Measurements from ENCODE around the gene PPP1R2. TPM values are rescaled to one million over a fixed set of nuclear protein-coding genes. Genes with fewer than 3 reads are reported as not detected.

The PPP1R2 gene
- total and polyA plus RNA-seq, 4 donors, result 26.2 to 77.0 (median 46.5) TPM

DNA sequence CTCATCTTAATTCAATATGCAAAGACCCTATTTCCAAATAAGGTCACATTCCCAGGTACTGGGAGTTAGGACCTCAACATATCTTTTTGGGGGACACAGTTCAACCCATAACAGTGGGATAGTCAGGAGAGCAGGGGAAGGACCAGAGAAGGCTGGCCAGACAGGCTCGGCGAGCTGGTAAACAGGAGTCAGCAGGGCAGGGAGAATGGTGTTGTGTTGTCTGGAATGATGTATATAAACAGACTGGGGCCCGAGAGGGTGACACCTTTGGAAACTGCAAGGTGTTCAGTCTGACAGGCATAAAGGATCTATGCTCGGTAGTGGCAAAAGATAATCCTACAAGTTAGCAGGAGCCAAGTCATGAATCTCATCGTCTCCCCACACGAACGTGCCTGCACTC, 10.1 kb upstream of the PPP1R2 start:
- TF ChIP-seq CTCF (IDR thresholded peaks at IDR 0.05; ENCODE audit: control extremely low read depth, extremely low read depth), result no peak
- H3K27me3 ChIP-seq (ENCODE audit: control insufficient read depth in 3 of 3, insufficient read depth in 3 of 3, low read length in 2 of 3), result no peaks in the 10 kb centered on the region
- no peak overlapping the region for H3K9ac ChIP-seq (ENCODE audit: insufficient read depth in 1 of 2, low read length in 2 of 2)
- DNase-seq (no peak), ATAC-seq (ENCODE audit: insufficient read depth, low FRiP score) (no peak)
- H3K27ac ChIP-seq (ENCODE audit: low read depth in 1 of 2, low read length in 1 of 2), result no peak overlapping the region
- H3K9me3 ChIP-seq (ENCODE audit: control insufficient read depth in 4 of 4, insufficient read depth in 3 of 4, low read length in 3 of 4), result no peaks in the 10 kb centered on the region
- peaks cover 4 to 17% (median 6%) of the 10 kb centered on the region in 5 donors for H3K4me1 ChIP-seq (ENCODE audit: control insufficient read depth in 5 of 5, insufficient read depth in 5 of 5, low read length in 5 of 5)
- no peaks in the 10 kb centered on the region for H3K36me3 ChIP-seq (ENCODE audit: control insufficient read depth in 4 of 4, insufficient read depth in 4 of 4, low read length in 4 of 4)
- no peak overlapping the region for H3K4me3 ChIP-seq
- WGBS, 2 donors, result 87 to 89% methylated on average over 7 of the region's 7 CpGs

GRCh38 chr3:195551381-195551978, 8.4 kb upstream of the PPP1R2 start:
- Histone ChIP-seq H3K9ac (ENCODE audit: insufficient read depth in 1 of 2, low read length in 2 of 2) (no peak overlapping the region), H3K4me1 (ENCODE audit: control insufficient read depth in 5 of 5, insufficient read depth in 5 of 5, low read length in 5 of 5) (peaks cover 4 to 17% (median 6%) of the 10 kb centered on the region in 5 donors), H3K36me3 (ENCODE audit: control insufficient read depth in 4 of 4, insufficient read depth in 4 of 4, low read length in 4 of 4) (no peaks in the 10 kb centered on the region), H3K27me3 (ENCODE audit: control insufficient read depth in 3 of 3, insufficient read depth in 3 of 3, low read length in 2 of 3) (no peaks in the 10 kb centered on the region), H3K4me3 (no peak overlapping the region), H3K27ac (ENCODE audit: low read depth in 1 of 2, low read length in 1 of 2) (no peak overlapping the region), H3K9me3 (ENCODE audit: control insufficient read depth in 4 of 4, insufficient read depth in 3 of 4, low read length in 3 of 4) (no peaks in the 10 kb centered on the region)
- no peak for TF ChIP-seq CTCF (IDR thresholded peaks at IDR 0.05; ENCODE audit: control extremely low read depth, extremely low read depth)
- no peak for ATAC-seq (ENCODE audit: insufficient read depth, low FRiP score)
- WGBS, 2 donors, result 61 to 69% methylated on average over 7 of the region's 7 CpGs
- DNase-seq, result peak; percentile 37 to 71 (median 52)

DNA sequence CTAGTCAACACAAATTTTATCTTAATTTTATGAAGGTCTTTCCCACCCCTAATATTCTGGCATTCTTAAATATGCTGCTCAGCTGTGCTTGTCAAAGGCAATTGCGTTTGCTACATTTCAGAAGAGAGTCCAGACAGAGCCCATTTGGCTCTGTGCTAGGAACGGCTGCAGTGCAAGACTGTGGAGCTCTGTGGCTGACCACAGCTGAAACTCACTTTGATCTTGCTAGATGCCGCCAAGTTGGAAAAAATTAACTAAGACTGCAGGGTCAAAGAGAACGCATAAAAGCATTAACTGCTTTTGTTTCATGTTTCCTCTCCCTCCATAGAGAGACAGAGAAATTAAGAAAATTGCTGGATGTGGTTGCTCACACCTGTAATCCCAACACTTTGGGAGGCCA, 7.6 kb upstream of the PPP1R2 start:
- DNase-seq, result peak; percentile 41 to 82 (median 59)
- TF ChIP-seq CTCF (IDR thresholded peaks at IDR 0.05; ENCODE audit: control extremely low read depth, extremely low read depth), result no peak
- no peak overlapping the region for H3K27ac ChIP-seq (ENCODE audit: low read depth in 1 of 2, low read length in 1 of 2)
- H3K9me3 ChIP-seq (ENCODE audit: control insufficient read depth in 4 of 4, insufficient read depth in 3 of 4, low read length in 3 of 4), result no peaks in the 10 kb centered on the region
- 66 to 73% methylated on average over 4 of the region's 4 CpGs for WGBS, 2 donors
- no peak for ATAC-seq (ENCODE audit: insufficient read depth, low FRiP score)
- no peak overlapping the region for H3K4me3 ChIP-seq
- H3K9ac ChIP-seq (ENCODE audit: insufficient read depth in 1 of 2, low read length in 2 of 2), result no peak overlapping the region
- H3K27me3 ChIP-seq (ENCODE audit: control insufficient read depth in 3 of 3, insufficient read depth in 3 of 3, low read length in 2 of 3), result no peaks in the 10 kb centered on the region
- H3K4me1 ChIP-seq (ENCODE audit: control insufficient read depth in 5 of 5, insufficient read depth in 5 of 5, low read length in 5 of 5), result peaks cover 4 to 21% (median 6%) of the 10 kb centered on the region in 5 donors
- H3K36me3 ChIP-seq (ENCODE audit: control insufficient read depth in 4 of 4, insufficient read depth in 4 of 4, low read length in 4 of 4), result no peaks in the 10 kb centered on the region

All from lung (tissue), 12 donors.